Loucy (cell line): ENCODE results near the gene FAM187B.
"Not testable (repeated sequence)": the region's sequence is repeated elsewhere in the genome, so short reads cannot be mapped to it uniquely, and the experiment has no call there.

ENCODE experiments used
- H2AFZ ChIP-seq: fragments of 200-600 bp; sonication (generic); 2 replicates; pipeline ENCODE4 v1.6.0; 2016; ENCODE audit warnings: antibody characterized with exemption, mild to moderate bottlenecking, low read length, moderate library complexity
- H3F3A ChIP-seq: fragments of 200-600 bp; 2 replicates; pipeline ENCODE4 v1.6.0; 2016; ENCODE audit warnings: antibody characterized with exemption, low read depth, mild to moderate bottlenecking
- H3K27me3 ChIP-seq: fragments of 200-600 bp; sonication (generic); 2 replicates; pipeline ENCODE4 v1.6.1; 2014; ENCODE audit warnings: low read length, mild to moderate bottlenecking; ENCODE audit not compliant: insufficient read depth, poor library complexity, severe bottlenecking
- H3K36me3 ChIP-seq: fragments of 200-600 bp; sonication (generic); 2 replicates; pipeline ENCODE4 v1.6.1; 2016; ENCODE audit warnings: low read length; ENCODE audit not compliant: insufficient read depth
- H3K4me1 ChIP-seq: fragments of 200-600 bp; sonication (generic); 2 replicates; pipeline ENCODE4 v1.5.1; 2014; ENCODE audit warnings: low read length, mild to moderate bottlenecking; ENCODE audit not compliant: insufficient read depth, poor library complexity, severe bottlenecking
- H3K4me2 ChIP-seq: fragments of 200-600 bp; sonication (generic); 2 replicates; pipeline ENCODE4 v1.6.0; 2014; ENCODE audit warnings: antibody characterized with exemption, low read length, low read depth, mild to moderate bottlenecking; ENCODE audit not compliant: poor library complexity, severe bottlenecking
- H3K4me3 ChIP-seq: fragments of 200-600 bp; sonication (generic); 2 replicates; pipeline ENCODE4 v1.5.1; 2014; ENCODE audit warnings: low read length, mild to moderate bottlenecking, mixed read lengths; ENCODE audit not compliant: poor library complexity, severe bottlenecking
- H3K79me2 ChIP-seq: fragments of 200-600 bp; sonication (generic); 2 replicates; pipeline ENCODE4 v1.6.1; 2014; ENCODE audit warnings: low read length; ENCODE audit not compliant: insufficient read depth
- H3K9ac ChIP-seq: fragments of 200-600 bp; sonication (generic); 2 replicates; pipeline ENCODE4 v1.6.0; 2014; ENCODE audit warnings: mild to moderate bottlenecking, low read depth, low read length, moderate library complexity; ENCODE audit not compliant: poor library complexity, severe bottlenecking
- H3K9me2 ChIP-seq: fragments of 200-600 bp; sonication (generic); replicated peaks from 2 replicates; pipeline ENCODE4 v1.6.1; 2016; ENCODE audit warnings: low read depth, low read length, mixed read lengths
- H3K9me3 ChIP-seq: fragments of 200-600 bp; sonication (generic); 2 replicates; pipeline ENCODE4 v1.6.1; 2014; ENCODE audit warnings: mild to moderate bottlenecking, antibody characterized with exemption, low read length, low read depth; ENCODE audit not compliant: insufficient read depth
- H4K20me1 ChIP-seq: fragments of 200-600 bp; sonication (generic); 2 replicates; pipeline ENCODE4 v1.6.0; 2014; ENCODE audit warnings: antibody characterized with exemption, low read length, mild to moderate bottlenecking; ENCODE audit not compliant: insufficient read depth, poor library complexity, severe bottlenecking
- CTCF ChIP-seq: fragments of 200-600 bp; sonication (generic); conservative IDR thresholded peaks from 2 replicates; pipeline ENCODE4 v1.5.1; 2014; ENCODE audit warnings: mild to moderate bottlenecking, antibody characterized with exemption, low read length
- EZH2phosphoT487 ChIP-seq: fragments of 200-600 bp; IDR thresholded peaks from 2 replicates; pipeline ENCODE4 v1.6.1; 2018; ENCODE audit warnings: antibody characterized with exemption, mild to moderate bottlenecking, moderate library complexity, borderline replicate concordance

Gene FAM187B

GRCh38 chr19:35223084-35223790, 5.3 kb downstream of the FAM187B start:
- Histone ChIP-seq H3K27me3 (no peaks in the 10 kb centered on the region), H3K4me2 (no peak overlapping the region)

GRCh38 chr19:35222373-35223015, 6.0 kb downstream of the FAM187B start:
- no peaks in the 10 kb centered on the region for H3K4me1 ChIP-seq
- no peaks in the 10 kb centered on the region for H3K79me2 ChIP-seq
- no peak overlapping the region for H3K4me3 ChIP-seq
- H4K20me1 ChIP-seq: no peaks in the 10 kb centered on the region
- no peaks in the 10 kb centered on the region for H3K9me2 ChIP-seq
- H3K27me3 ChIP-seq: no peaks in the 10 kb centered on the region
- TF ChIP-seq CTCF: no peak
- no peak for TF ChIP-seq EZH2phosphoT487
- H2AFZ ChIP-seq: no peak overlapping the region
- no peak overlapping the region for H3K4me2 ChIP-seq
- H3K9ac ChIP-seq: no peak overlapping the region
- H3F3A ChIP-seq: no peaks in the 10 kb centered on the region
- H3K36me3 ChIP-seq: no peaks in the 10 kb centered on the region
- no peaks in the 10 kb centered on the region for H3K9me3 ChIP-seq

More at GRCh38 chr19:35223084-35223790, 5.3 kb downstream of the FAM187B start:
- no peak overlapping the region for H3K9ac ChIP-seq
- H3K9me2 ChIP-seq: no peaks in the 10 kb centered on the region
- no peaks in the 10 kb centered on the region for H3K9me3 ChIP-seq
- no peaks in the 10 kb centered on the region for H3F3A ChIP-seq
- TF ChIP-seq EZH2phosphoT487: no peak
- TF ChIP-seq CTCF: no peak
- H3K4me3 ChIP-seq: no peak overlapping the region
- H3K36me3 ChIP-seq: no peaks in the 10 kb centered on the region
- no peaks in the 10 kb centered on the region for H4K20me1 ChIP-seq
- H2AFZ ChIP-seq: no peak overlapping the region
- H3K79me2 ChIP-seq: no peaks in the 10 kb centered on the region
- H3K4me1 ChIP-seq: no peaks in the 10 kb centered on the region

- not testable (repeated sequence) for H3K9me2 ChIP-seq, H2AFZ ChIP-seq, H3K4me1 ChIP-seq
Observed at GRCh38 chr19:35220973-35221590, 7.5 kb downstream of the FAM187B start.

More at GRCh38 chr19:35220973-35221590, 7.5 kb downstream of the FAM187B start:
- H3K4me3 ChIP-seq, H3K36me3 ChIP-seq, H4K20me1 ChIP-seq, H3F3A ChIP-seq, H3K9ac ChIP-seq, H3K79me2 ChIP-seq, H3K27me3 ChIP-seq, H3K9me3 ChIP-seq, H3K4me2 ChIP-seq: not testable (repeated sequence)
